Measurements from ENCODE around the gene HSPH1.
A peak's percentile ranks its signal among the peaks of the same experiment; 100 is the strongest.

HSPH1 gene

GRCh38 chr13:31161557-31162150 is at the start of gene HSPH1:
HSPH1 (minus strand) TSS chr13:31161904; CDS start chr13:31161582, 322 bp downstream.
- peak within 1 kb of the TSS; percentile 91 for H3K4me3 ChIP-seq (ENCODE audit: low read depth, low read length)

DNA sequence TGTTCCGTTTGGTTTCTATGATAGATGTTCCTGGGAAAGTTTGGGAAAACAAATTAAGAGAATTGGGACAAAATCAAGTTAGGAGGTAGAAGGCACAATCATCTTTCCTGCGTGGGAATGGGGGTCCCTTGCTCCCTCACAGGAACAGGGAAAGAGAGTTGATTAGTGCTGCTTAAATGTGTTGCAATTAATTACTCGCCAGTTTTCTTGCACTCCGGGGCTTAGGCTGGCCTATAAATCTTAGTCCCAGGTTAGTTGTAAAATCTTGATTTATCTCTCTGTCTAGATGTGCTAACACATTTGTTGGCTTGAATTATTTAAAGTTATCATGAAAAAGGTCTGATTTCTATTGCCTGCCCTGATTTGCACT is 48.1 kb upstream of the HSPH1 start:
- H3K4me3 ChIP-seq (ENCODE audit: low read depth, low read length), result no peak overlapping the region

- H3K4me3 ChIP-seq (ENCODE audit: low read depth, low read length), result no peak overlapping the region
Measured at GRCh38 chr13:31209172-31209840, 47.6 kb upstream of the HSPH1 start.

GRCh38 chr13:31208559-31209122 is 46.9 kb upstream of the HSPH1 start:
- no peak overlapping the region for H3K4me3 ChIP-seq (ENCODE audit: low read depth, low read length)

DNA sequence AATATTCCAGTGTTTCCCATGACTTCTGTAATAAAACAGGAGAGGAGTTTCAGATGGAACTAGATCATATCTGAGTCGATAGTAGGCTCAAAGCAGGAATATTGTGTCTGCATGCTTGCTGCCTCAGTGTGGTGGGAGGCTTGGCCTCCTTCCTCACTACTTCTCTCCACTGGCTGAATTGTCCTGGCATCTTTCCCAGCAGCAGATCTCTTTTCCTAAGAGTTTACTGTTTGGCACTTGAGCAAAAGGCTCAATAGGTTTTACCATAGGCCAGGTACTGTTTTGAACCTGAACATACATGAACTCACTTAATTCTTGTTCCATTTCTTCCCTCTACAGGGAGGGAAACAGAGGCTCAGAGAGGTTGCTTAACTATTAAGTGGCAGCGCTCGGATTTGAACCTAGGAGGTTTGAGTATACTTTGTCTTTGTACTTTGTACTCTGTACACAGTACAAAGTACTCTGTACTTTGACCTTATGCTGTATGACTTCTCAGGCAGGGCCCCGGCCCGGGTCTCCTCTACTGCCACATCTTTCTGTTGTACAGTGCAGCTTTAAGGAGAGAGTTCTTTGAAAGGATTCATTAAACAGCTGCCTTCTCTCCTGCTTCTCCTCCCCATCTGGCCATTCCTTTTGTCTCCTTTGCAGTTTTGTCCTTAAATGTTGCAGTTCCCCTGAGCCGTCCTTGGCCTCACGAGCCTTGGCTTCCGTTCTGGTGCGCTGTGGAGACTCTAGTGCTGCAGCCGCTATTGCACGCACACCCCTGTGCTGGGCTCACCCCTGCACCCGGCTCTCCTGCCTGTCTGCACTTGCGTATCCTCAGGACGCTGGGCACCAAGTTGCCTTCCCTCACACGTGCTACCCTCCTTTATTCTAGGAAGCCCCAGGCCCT is 46.2 kb upstream of the HSPH1 start:
- no peak overlapping the region for H3K4me3 ChIP-seq (ENCODE audit: low read depth, low read length)

GRCh38 chr13:31204592-31204991 is 42.9 kb upstream of the HSPH1 start:
- no peak overlapping the region for H3K4me3 ChIP-seq (ENCODE audit: low read depth, low read length)

DNA sequence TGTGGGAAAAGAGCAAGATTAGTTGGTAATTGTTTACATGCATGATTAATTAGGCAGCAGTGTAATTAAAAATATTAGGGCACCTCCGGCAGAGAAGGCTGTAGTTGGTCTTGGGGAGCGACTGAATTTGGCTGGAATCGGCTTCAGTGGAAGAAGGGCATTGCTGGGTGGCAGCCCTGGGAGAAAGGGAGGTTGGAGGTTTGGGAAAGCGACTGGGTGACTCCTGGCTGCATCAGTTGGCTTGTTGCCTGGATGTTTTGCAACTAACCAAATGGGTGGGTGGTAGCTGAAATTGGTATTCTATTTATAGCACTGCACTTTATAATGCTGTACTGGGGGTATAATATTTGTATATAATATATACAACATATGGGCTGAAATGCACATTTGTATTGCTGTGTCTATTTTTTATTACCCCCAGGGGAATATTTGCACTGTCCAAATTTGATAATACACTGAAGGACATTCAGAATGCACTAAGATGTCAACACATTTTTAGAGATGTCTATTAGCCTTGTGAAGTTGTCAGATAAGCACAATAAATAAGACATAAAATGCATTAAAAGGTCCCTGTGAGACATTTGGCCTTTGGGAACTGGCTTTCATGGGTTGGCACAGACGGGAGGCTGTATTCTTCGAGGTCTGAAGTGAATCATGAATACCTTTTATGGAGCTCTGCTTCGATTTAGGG is 39.8 kb upstream of the HSPH1 start:
- H3K4me3 ChIP-seq (ENCODE audit: low read depth, low read length), result no peak overlapping the region

GRCh38 chr13:31200637-31200971 is 38.9 kb upstream of the HSPH1 start:
- H3K4me3 ChIP-seq (ENCODE audit: low read depth, low read length), result peak overlapping the region; percentile 67

GRCh38 chr13:31199849-31200636 is 38.3 kb upstream of the HSPH1 start, which contains the start of gene B3GLCT:
B3GLCT (plus strand) TSS chr13:31199975; CDS start chr13:31200085, 110 bp downstream.
- peak within 1 kb of the TSS; percentile 67 for H3K4me3 ChIP-seq (ENCODE audit: low read depth, low read length)

DNA sequence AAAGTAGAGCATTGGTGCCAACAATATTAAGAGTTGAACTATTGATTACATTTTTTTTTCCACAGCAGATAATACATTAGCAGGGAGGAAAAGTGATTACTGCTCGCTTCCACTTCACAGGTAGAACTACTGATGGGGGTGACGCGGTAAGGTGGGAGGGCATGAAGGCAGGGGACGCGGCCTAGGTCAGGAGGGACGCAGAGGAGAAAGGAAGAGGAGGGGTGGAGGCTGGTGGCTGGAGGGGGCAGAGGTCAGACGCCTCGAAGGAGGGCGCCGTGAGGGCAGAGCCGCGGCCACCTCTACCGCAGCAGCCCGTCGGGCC is 37.8 kb upstream of the HSPH1 start:
- peak overlapping the region; percentile 28 for H3K4me3 ChIP-seq (ENCODE audit: low read depth, low read length)

GRCh38 chr13:31198519-31198918 is 36.8 kb upstream of the HSPH1 start:
- no peak overlapping the region for H3K4me3 ChIP-seq (ENCODE audit: low read depth, low read length)

DNA sequence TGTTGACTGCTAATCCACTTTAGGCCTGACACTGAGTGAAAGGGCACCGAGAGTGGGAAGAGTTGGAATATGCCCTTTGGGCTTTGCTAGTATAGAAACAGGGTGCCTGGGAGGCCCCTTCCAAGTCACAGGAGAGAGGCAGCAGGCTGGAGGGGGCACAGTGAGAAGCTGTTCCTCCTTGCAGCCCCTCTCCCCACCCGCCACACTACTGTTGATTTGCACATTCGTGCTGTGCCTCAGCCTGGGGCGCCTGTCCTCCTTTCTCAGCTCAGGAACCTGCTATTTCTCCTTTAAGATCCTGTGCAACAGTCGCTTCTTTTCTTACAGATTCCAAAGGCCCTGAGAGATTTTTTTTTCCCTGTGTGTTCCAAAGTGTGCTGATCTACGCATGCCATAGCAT is 35.3 kb upstream of the HSPH1 start:
- H3K4me3 ChIP-seq (ENCODE audit: low read depth, low read length), result no peak overlapping the region

DNA sequence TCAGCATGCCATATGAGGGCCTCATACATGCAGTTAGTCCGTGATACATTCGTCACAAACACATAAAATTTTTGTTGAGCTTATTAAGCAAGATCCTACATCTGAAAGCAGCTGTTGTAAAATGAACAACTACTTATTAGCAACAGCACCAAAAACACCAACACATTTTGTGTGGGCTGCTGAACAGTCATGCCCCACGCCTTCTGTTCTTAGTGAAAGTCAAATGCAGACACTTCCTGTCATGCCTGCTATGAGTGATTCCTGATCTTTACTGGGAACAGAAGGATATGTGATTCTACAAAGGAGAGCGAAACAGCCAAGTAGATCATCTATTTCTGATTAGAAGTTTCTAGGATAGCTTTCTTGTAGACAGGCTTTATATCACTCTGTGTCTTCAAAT is 33.9 kb upstream of the HSPH1 start:
- no peak overlapping the region for H3K4me3 ChIP-seq (ENCODE audit: low read depth, low read length)

DNA sequence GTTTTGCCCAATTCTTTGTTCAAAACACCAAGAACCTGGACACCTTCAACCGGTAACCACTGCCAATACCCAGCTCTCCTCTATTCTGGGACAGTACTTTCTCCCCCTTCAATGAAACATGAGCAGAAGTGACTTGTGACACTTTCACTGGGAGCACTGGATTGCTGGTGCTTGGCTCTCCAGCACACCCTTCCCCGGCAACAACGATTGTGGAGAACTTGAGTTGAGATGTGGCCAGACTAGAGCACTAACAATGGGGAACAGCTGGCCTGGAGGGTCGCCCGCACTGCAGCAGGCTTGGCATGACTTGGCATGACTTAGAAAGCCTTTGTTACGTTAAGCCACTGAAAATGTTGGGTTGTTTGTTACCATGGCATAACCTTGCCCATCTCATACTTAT is 30.6 kb upstream of the HSPH1 start:
- no peak overlapping the region for H3K4me3 ChIP-seq (ENCODE audit: low read depth, low read length)

- H3K4me3 ChIP-seq (ENCODE audit: low read depth, low read length), result no peak overlapping the region
Measured at GRCh38 chr13:31191748-31192147, 30.0 kb upstream of the HSPH1 start.

DNA sequence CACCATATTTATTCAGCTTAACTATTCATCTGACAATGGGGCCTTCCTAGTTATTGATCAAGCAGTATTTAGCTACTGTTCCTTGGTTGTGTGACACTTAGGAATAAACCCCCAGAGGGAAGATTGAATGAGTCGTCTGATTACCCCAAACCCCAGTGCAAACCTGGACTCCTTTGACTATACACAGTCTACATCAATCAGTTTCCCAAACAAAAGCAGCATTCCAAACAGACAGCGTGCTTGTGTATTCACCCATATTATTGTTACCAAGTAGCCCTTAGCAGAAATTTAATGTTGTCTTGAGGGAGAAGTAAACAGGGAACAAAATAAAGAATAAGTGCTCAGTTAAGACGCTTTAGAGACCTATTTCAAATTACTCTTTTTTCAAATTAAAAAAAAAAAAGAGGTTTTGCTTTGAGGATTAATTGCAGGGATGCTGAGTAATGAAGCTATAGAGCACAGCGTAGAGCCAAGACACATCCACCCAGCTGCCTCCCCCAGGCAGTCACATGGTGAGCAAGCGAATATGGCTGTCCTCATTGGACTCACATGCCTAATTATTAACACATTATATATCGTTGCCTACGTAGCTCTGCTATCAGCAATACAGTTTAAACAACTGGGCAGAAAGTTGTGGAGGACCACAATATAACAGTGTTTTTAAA is 23.4 kb upstream of the HSPH1 start:
- H3K4me3 ChIP-seq (ENCODE audit: low read depth, low read length), result no peak overlapping the region

- no peak overlapping the region for H3K4me3 ChIP-seq (ENCODE audit: low read depth, low read length)
Measured at GRCh38 chr13:31184451-31184850, 22.7 kb upstream of the HSPH1 start.

DNA sequence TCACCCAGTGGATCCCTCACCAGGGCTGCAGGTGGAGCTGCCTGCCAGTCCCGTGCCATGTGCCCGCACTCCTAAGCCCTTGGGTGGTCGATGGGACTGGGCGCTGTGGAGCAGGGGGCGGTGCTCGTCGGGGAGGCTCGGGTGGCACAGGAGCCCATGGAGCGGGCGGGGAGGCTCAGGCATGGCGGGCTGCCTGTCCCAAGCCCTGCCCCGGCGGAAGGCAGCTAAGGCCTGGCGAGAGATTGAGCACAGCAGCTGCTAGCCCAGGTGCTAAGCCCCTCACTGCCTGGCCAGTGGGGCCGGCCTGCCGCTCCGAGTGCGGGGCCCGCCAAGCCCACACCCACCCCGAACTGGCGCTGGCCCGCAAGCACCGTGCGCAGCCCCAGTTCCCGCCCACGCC is 21.3 kb upstream of the HSPH1 start:
- no peak overlapping the region for H3K4me3 ChIP-seq (ENCODE audit: low read depth, low read length)

GRCh38 chr13:31179754-31180153 is 18.1 kb upstream of the HSPH1 start:
- H3K4me3 ChIP-seq (ENCODE audit: low read depth, low read length), result no peak overlapping the region

DNA sequence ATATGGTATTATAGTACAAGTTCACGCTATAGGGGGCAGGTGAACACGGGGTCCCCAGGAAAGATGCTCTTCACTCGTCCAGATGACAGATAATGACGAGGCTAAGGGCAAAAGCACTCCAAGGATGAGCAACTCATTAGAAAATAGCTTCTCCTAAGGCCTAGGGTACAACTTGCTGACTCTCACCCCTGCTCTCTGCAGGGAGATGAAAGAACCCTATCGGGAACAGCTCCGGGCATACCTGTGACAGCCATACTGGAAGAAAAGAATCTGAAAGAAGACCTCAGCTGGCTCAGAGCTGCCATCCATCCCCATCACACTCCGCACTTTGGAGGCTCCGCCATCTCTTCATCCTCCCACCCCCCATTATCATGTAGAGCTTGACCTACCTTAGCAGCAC is 17.5 kb upstream of the HSPH1 start:
- no peak overlapping the region for H3K4me3 ChIP-seq (ENCODE audit: low read depth, low read length)
